ENCODE results near the gene NCEH1. TPM values are rescaled to one million over a fixed set of nuclear protein-coding genes. Genes with fewer than 3 reads are reported as not detected.

Gene NCEH1
- total RNA-seq, 1 donor from 2014 or later: 6.6 TPM

- Mint-ChIP-seq H3K36me3 (ENCODE audit: low read depth, unreplicated experiment) (no peaks in the 10 kb centered on the region), H3K4me1 (ENCODE audit: unreplicated experiment) (no peaks in the 10 kb centered on the region), H3K4me3 (ENCODE audit: unreplicated experiment) (no peak overlapping the region), H3K27ac (ENCODE audit: unreplicated experiment) (no peak overlapping the region), H3K27me3 (ENCODE audit: unreplicated experiment) (no peaks in the 10 kb centered on the region), H3K9me3 (ENCODE audit: unreplicated experiment) (no peaks in the 10 kb centered on the region)
- DNase-seq (ENCODE audit: low spot score): no peak
- TF ChIP-seq CTCF (IDR thresholded peaks at IDR 0.05; ENCODE audit: unreplicated experiment): no peak
Observed at GRCh38 chr3:172701751-172702150, 9.1 kb downstream of the NCEH1 start.

GRCh38 chr3:172700936-172701455 is 9.9 kb downstream of the NCEH1 start:
- Mint-ChIP-seq H3K27ac (ENCODE audit: unreplicated experiment) (no peak overlapping the region), H3K27me3 (ENCODE audit: unreplicated experiment) (no peaks in the 10 kb centered on the region), H3K36me3 (ENCODE audit: low read depth, unreplicated experiment) (no peaks in the 10 kb centered on the region), H3K4me1 (ENCODE audit: unreplicated experiment) (no peaks in the 10 kb centered on the region), H3K9me3 (ENCODE audit: unreplicated experiment) (no peaks in the 10 kb centered on the region), H3K4me3 (ENCODE audit: unreplicated experiment) (no peak overlapping the region)
- no peak for TF ChIP-seq CTCF (IDR thresholded peaks at IDR 0.05; ENCODE audit: unreplicated experiment)
- DNase-seq (ENCODE audit: low spot score): no peak

- H3K4me1 Mint-ChIP-seq (ENCODE audit: unreplicated experiment): no peaks in the 10 kb centered on the region
- no peak overlapping the region for H3K27ac Mint-ChIP-seq (ENCODE audit: unreplicated experiment)
- no peaks in the 10 kb centered on the region for H3K27me3 Mint-ChIP-seq (ENCODE audit: unreplicated experiment)
- H3K4me3 Mint-ChIP-seq (ENCODE audit: unreplicated experiment): no peak overlapping the region
- no peaks in the 10 kb centered on the region for H3K9me3 Mint-ChIP-seq (ENCODE audit: unreplicated experiment)
- DNase-seq (ENCODE audit: low spot score): no peak
- H3K36me3 Mint-ChIP-seq (ENCODE audit: low read depth, unreplicated experiment): no peaks in the 10 kb centered on the region
- TF ChIP-seq CTCF (IDR thresholded peaks at IDR 0.05; ENCODE audit: unreplicated experiment): no peak
Observed at GRCh38 chr3:172700256-172700655, 10.6 kb downstream of the NCEH1 start.

GRCh38 chr3:172699031-172699430 is 11.8 kb downstream of the NCEH1 start:
- Mint-ChIP-seq H3K27ac (ENCODE audit: unreplicated experiment) (no peak overlapping the region), H3K9me3 (ENCODE audit: unreplicated experiment) (no peaks in the 10 kb centered on the region), H3K27me3 (ENCODE audit: unreplicated experiment) (no peaks in the 10 kb centered on the region), H3K36me3 (ENCODE audit: low read depth, unreplicated experiment) (no peaks in the 10 kb centered on the region), H3K4me3 (ENCODE audit: unreplicated experiment) (no peak overlapping the region), H3K4me1 (ENCODE audit: unreplicated experiment) (no peaks in the 10 kb centered on the region)
- no peak for DNase-seq (ENCODE audit: low spot score)
- TF ChIP-seq CTCF (IDR thresholded peaks at IDR 0.05; ENCODE audit: unreplicated experiment): no peak

DNA sequence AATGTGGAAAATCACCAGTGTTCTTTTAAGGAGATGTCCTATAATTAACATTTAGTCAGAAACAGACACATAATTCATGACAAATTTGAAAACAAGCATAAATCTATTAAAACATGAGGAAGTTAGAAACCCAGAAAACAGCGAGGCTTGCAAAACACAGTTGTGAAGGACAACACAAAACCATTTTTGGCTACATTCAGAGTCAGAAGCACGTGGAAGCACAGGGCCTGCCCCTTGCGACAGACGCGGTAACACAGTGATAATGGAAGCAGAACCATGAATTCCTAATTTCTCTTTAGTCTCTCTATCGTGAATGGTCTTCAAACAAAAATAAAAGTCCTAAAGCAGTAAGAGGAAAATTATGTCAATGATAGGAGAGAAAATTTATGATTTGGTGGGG is 12.2 kb downstream of the NCEH1 start:
- no peaks in the 10 kb centered on the region for H3K36me3 Mint-ChIP-seq (ENCODE audit: low read depth, unreplicated experiment)
- H3K27me3 Mint-ChIP-seq (ENCODE audit: unreplicated experiment): no peaks in the 10 kb centered on the region
- TF ChIP-seq CTCF (IDR thresholded peaks at IDR 0.05; ENCODE audit: unreplicated experiment): no peak
- H3K4me3 Mint-ChIP-seq (ENCODE audit: unreplicated experiment): no peak overlapping the region
- DNase-seq (ENCODE audit: low spot score): no peak
- no peaks in the 10 kb centered on the region for H3K4me1 Mint-ChIP-seq (ENCODE audit: unreplicated experiment)
- no peaks in the 10 kb centered on the region for H3K9me3 Mint-ChIP-seq (ENCODE audit: unreplicated experiment)
- H3K27ac Mint-ChIP-seq (ENCODE audit: unreplicated experiment): no peak overlapping the region
